Lower leg skin (tissue), 4 donors: ENCODE data around the gene CPTP. TPM values are rescaled to one million over a fixed set of nuclear protein-coding genes. Genes with fewer than 3 reads are reported as not detected.

Source experiments
- DNase-seq, 2 donors: peaks; one replicate each; pipeline ENCODE4 v3.0.0-alpha.2; 2019; ENCODE audit warnings: low spot score in 2 of 2
- H3K4me3 ChIP-seq: fragments of 200-600 bp; sonication (generic); 2 replicates; pipeline ENCODE4 v1.5.1; 2017; ENCODE audit warnings: mild to moderate bottlenecking, low read depth; ENCODE audit not compliant: poor library complexity, severe bottlenecking
- CTCF ChIP-seq, 3 donors: fragments of 450-650 bp; IDR thresholded peaks; one replicate each; pipeline ENCODE4 v1.5.1; 2016; ENCODE audit warnings: antibody characterized with exemption in 3 of 3, mild to moderate bottlenecking in 3 of 3, moderate library complexity in 2 of 3
- POLR2A ChIP-seq, 2 donors: fragments of 450-650 bp; IDR thresholded peaks; one replicate each; pipeline ENCODE4 v1.6.1; 2016 to 2017; ENCODE audit warnings: antibody characterized with exemption in 2 of 2, mild to moderate bottlenecking in 1 of 2, moderate library complexity in 1 of 2
- WGBS, 2 donors: methylation state at CpG; one replicate each; pipeline ENCODE4 v1.1.5; 2018; 5-methylcytosine and 5-hydroxymethylcytosine counted together
- intact Hi-C: fragments of 100-400 bp; cut with DNase I; formaldehyde crosslinking; loops from one replicate; pipeline ENCODE4 v1.15.0; 2023; ENCODE audit warnings: low total_unique reads
- total RNA-seq, 4 donors: library from RNA; depleted of rRNA; stranded (reverse); fragments of >200 nt; gene quantifications; one replicate each; pipeline ENCODE4 v1.1.0, GENCODE V29; 2016

The CPTP gene
- total RNA-seq, 4 donors from 2014 or later, result 51.0 to 62.9 (median 57.4) TPM

- DNase-seq, result no peak
- intact Hi-C loops, result no loop called here
- no peak for TF ChIP-seq CTCF (IDR thresholded peaks at IDR 0.05)
- TF ChIP-seq POLR2A (IDR thresholded peaks at IDR 0.05), result no peak
- WGBS, 2 donors, result 86 to 91% methylated on average over 4 to 14 of the region's 15 CpGs
- no peak overlapping the region for H3K4me3 ChIP-seq
These were observed 3.7 kb downstream of the CPTP start for GRCh38 chr1:1328254-1328653.

- DNase-seq, result no peak
- WGBS, 2 donors, result 89 to 93% methylated on average over 44 to 57 of the region's 58 CpGs
- no peak overlapping the region for H3K4me3 ChIP-seq
- no peak for TF ChIP-seq CTCF (IDR thresholded peaks at IDR 0.05)
- no peak for TF ChIP-seq POLR2A (IDR thresholded peaks at IDR 0.05)
- intact Hi-C loops, result no loop called here
These were observed 5.0 kb downstream of the CPTP start for GRCh38 chr1:1329304-1330210.

- TF ChIP-seq CTCF (IDR thresholded peaks at IDR 0.05) (no peak), POLR2A (IDR thresholded peaks at IDR 0.05) (no peak)
- H3K4me3 ChIP-seq, result no peak overlapping the region
- no peak for DNase-seq
- 53 to 73% methylated on average over 11 of the region's 15 CpGs for whole genome bisulfite sequencing, 2 donors
- intact Hi-C loops, result no loop called here
These were observed 5.9 kb downstream of the CPTP start for GRCh38 chr1:1330366-1331067.

- DNase-seq, result no peak
- H3K4me3 ChIP-seq, result no peak within 1 kb of the TSS
These were observed 6.7 kb downstream of the CPTP start, which contains the start of gene TAS1R3 for GRCh38 chr1:1331068-1331965. Gene TAS1R3 (plus strand): TSS chr1:1331280. CDS start chr1:1331346, 66 bp downstream.

More at GRCh38 chr1:1331068-1331965, 6.7 kb downstream of the CPTP start, which contains the start of gene TAS1R3:
- 35 to 44% methylated on average over 32 to 34 of the region's 41 CpGs for WGBS, 2 donors
- TF ChIP-seq POLR2A (IDR thresholded peaks at IDR 0.05), result no peak
- no peak for TF ChIP-seq CTCF (IDR thresholded peaks at IDR 0.05)
- intact Hi-C loops, result no loop called here
